GM11168 (cell line): ENCODE results near the gene ATP8B3.

Experiments
- in situ Hi-C: fragments of 300-500 bp; cut with MboI; formaldehyde crosslinking; loops from one replicate; pipeline ENCODE4 v1.12.0; 2022; ENCODE audit warnings: low sequenced_read_pairs; ENCODE audit not compliant: unreplicated experiment

The ATP8B3 gene, protein sequence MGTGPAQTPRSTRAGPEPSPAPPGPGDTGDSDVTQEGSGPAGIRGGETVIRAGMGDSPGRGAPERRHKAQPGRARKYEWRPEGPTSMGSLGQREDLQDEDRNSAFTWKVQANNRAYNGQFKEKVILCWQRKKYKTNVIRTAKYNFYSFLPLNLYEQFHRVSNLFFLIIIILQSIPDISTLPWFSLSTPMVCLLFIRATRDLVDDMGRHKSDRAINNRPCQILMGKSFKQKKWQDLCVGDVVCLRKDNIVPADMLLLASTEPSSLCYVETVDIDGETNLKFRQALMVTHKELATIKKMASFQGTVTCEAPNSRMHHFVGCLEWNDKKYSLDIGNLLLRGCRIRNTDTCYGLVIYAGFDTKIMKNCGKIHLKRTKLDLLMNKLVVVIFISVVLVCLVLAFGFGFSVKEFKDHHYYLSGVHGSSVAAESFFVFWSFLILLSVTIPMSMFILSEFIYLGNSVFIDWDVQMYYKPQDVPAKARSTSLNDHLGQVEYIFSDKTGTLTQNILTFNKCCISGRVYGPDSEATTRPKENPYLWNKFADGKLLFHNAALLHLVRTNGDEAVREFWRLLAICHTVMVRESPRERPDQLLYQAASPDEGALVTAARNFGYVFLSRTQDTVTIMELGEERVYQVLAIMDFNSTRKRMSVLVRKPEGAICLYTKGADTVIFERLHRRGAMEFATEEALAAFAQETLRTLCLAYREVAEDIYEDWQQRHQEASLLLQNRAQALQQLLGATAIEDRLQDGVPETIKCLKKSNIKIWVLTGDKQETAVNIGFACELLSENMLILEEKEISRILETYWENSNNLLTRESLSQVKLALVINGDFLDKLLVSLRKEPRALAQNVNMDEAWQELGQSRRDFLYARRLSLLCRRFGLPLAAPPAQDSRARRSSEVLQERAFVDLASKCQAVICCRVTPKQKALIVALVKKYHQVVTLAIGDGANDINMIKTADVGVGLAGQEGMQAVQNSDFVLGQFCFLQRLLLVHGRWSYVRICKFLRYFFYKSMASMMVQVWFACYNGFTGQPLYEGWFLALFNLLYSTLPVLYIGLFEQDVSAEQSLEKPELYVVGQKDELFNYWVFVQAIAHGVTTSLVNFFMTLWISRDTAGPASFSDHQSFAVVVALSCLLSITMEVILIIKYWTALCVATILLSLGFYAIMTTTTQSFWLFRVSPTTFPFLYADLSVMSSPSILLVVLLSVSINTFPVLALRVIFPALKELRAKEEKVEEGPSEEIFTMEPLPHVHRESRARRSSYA (N-terminal part only)

DNA sequence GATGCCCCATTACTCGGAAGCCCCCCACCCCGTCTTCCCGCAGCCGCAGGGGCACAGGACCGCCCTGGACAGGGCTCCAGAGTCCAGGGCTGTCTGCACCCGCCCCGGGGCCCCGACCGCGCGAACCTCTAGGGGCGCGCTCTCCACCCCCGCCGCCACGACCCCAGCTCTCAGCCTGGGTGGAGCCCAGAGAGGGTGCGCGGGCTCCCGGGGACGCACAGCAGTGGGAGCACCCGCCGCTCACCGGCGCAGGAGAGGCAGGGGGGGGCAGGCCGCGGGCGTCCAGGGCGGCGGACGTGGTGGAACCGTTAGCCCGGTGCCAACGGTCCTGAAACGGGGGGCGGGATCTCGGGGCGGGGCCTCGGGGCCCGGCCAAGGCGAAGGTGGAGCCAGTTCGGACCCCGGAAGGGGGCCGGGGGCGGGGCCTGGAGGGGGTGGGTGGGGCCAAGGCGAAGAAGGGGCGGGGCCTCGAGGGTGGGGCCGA, at the start of gene ATP8B3:
ATP8B3 (minus strand) TSS at position 335 of the 484 bp plus-strand sequence. CDS start 540 bp downstream, outside the sequence.
- in situ Hi-C loops: no loop called here

DNA sequence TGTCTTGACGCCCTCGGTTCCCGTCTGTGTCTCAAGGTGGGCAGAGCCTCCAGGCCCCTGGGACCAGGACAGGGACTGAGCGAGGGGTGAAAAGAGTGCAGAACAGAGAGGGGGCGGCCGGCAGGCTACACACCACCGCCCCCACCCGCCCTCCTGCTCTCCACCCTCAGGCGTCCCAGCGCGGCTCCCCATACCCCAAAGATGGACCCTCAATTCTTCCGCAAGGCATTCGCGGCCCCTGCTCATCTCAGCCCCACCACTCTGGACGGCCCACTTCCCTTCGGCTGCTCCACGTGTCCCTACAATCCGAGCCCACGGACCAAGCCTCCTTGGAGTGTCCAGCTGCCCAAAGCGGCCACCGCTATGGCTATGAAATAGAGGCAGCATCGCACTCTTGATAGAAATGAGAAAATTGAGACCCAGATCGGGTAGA, 49.5 kb upstream of the ATP8B3 start:
- in situ Hi-C loops: no loop called here

DNA sequence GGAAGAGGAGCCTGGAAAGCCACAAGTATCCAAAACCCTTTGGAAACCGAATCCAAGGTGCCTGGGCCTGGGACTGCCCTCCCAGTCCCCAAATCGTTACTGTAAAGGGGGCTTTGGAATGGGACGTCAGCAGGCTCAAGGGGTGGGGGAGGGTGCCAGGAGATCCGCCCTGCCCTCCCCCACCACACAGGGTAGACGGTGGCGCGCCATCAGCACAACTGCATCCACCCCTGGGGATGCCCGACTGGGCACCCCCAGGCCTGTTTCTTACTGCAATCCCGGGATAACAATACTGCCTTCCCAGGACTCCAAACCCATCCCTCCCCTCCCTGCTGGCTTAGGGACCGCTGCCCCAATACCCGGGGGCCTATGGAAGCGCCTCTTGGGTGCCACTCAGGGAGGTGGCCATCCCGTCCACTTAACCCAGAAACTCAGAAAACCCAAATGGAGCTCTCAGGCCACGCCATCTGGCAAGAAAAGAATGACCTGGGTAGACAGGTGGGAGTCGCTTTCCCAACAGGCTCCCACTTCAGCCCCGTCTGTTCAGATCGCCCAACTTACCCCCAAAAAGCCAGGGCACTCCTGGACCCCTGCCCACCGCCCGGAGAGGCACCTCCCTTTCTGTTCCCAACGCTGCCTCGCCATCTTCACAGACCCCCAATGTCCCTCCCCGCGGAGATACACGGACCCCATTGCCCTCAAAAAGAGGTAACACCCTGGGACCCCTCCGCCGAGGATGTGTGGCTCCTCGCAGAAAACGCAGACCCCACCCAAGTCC, 48.9 kb upstream of the ATP8B3 start:
- in situ Hi-C loops: no loop called here

DNA sequence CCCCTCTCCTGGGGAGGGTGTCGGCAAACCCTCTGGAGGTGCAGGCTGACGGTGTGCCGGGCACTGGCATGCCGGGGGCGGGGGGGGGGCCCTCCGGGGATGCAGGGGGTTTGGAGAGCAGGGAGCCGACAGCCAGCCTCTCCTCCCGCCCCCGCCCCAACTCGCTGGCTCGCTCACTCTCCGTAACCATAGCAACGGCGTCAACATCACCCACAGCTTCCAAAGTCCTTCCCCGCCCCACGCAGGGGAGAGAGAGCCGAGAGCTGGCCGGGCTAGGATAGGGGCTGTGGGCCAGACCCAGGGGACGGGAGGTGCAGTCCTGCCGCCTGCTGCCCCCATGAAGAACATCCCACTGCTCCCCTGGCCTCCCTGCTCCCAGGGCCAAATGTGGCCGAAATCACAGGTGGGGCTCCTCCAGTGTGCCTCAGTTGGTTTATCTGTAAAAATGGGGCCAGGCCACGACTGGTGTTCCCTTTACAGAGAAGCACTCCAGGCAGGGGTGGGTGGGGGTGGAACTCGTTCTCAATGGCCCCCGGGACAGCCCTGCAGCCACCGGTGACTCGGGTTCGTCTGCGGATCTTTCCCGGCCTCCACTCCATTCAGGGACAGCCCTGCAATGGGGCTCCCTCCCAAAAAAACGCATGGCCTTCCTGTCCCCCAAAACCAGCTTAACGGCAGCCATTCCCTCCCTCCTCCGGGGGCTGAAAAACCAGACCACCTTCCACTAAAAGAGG, 48.1 kb upstream of the ATP8B3 start:
- in situ Hi-C loops: no loop called here

DNA sequence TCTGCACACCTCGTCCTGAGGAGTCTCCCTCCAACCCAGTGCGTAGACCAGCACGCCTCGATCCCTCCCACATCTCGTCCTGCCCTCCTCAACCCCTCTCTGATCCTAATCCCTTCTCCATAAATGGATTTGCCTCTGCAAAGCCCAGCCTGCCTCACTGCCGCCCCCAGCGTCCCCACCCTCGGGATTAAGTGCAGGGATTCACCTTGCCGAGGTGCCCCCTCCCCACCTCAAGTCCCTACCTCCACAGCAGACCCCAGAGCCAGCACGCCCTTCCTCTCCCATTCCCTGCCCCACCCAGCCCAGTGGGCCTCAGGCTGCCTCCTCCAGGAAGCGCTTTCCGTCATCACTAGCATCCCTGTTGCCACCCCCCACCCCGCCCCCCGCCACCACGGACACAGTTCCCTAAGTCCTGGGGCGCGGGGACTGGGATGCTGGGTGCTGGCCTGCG, 47.3 kb upstream of the ATP8B3 start:
- in situ Hi-C loops: no loop called here

DNA sequence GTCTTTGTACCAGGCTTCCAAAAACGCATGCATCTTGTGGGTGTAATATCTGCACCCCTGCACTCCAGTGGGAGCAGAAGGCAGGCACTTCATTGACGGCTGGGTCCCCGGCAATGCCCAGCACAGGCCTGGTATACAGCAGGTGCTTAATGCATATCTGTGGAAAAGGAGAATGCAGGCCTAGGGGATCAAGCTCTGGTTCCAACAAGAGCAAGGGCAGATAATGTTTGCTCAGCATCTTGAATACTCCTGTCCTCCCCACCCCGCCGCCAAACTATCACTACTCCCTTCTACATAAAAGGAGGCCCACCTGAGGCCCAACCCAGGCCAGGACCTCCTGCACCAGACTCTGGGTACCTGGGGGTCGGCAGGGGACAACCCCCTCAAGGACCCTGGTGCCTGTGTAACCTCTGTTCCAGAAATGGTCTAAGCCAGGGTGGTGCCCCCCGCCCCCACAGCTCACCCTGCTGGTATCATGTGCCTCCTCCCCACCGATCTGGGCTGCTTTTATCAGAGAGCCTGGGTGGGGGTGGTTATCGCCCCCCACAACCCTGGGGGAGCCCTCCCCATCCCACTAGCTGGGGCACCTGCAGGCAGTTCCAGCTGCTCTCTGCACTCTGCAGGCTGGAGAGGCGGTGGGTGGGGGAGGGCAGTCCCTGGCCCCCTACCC, 46.5 kb upstream of the ATP8B3 start:
- in situ Hi-C loops: no loop called here

DNA sequence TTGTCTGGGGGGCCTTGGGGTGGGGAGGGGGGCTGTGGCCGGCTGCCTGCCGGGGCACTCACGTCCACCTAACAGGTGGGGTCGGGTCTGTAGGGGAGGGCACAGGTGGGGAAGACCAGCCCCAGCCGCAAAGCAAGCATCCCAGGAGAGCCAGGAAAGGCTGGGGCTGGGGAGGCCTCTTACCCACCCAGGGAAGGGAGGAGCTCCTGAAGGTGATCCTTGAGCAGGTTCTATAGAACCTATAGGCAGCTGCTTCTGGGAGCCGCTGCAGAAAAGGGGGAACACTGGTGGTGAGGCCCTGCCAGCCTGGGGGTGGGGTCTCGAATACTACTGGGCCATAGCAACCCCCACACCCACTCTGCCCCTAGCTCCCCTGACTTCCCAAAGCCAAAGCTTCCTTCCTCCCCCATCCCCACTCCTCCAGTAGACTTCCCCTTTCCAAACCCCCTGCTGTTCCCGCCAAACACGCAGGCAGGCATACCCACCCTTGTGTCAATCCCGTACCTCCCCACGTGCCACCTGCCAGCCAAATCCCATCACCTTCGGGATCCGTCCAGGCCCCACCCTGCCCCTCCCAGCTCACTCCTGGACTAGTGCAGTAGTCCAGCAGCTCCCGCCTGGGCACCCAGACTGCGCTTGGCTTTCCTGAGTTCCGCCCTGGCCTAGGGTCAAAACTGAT, 45.7 kb upstream of the ATP8B3 start:
- in situ Hi-C loops: no loop called here

DNA sequence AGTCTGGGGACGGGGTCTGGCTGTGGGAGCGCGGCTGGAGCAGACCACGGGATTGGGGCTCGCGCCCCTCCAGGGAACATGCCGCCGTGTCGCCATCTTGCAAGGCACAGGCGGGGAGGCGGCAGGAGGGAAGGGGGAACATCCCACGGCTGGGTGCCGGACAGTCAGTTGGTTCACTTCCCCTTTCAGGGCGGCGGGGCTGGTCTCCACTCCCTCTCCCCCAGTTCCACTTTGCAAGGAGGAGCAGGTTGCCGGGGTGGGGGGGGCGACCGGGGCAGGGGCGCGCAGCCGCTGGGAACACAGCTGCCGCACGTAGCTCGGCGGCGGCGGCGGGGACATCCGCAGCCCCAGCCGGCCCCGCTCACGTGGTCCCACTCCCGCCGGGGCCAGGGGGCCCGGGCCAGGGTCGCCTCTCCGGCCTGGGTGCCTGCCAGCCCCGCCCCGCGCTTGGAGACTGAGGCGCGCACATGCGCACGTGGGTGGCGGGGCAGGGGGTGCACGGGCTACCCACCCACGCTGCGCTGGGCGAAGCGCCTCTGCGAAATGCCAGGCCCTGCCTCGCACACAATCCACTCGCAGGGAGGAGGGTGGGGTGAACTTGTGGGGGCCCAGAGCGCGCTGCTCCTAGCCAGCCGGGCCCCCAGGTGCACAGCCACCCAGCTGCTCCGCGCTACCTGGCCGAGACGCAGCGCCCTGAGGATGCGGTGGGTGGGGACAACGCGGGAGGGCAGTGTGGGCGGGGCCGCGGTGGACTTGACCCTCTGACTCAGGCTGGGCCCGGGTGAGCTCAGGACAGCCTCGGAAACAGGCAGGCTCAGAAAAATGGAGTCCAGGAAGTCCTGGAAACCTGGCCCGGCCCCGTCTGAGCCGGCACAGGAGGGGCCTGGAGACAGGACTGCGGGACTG, 44.9 kb upstream of the ATP8B3 start:
- in situ Hi-C loops: no loop called here

DNA sequence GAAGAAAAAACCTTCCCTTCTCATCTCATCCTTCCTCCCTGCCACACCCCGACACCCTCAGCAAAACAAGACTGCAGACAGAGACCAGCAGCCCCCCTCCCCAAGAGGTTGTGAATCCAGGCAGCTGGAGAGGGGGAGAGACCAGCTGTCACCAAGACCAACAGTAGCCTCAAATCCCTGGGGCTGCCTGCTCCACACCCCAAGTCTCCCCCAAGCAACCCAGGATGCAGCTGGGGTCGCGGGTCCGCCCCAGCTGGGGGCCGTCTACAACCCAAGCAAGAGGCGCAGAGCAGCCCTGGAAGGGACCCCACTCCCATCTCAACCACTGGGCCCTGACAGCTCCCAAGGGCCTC, 44.2 kb upstream of the ATP8B3 start:
- in situ Hi-C loops: no loop called here

DNA sequence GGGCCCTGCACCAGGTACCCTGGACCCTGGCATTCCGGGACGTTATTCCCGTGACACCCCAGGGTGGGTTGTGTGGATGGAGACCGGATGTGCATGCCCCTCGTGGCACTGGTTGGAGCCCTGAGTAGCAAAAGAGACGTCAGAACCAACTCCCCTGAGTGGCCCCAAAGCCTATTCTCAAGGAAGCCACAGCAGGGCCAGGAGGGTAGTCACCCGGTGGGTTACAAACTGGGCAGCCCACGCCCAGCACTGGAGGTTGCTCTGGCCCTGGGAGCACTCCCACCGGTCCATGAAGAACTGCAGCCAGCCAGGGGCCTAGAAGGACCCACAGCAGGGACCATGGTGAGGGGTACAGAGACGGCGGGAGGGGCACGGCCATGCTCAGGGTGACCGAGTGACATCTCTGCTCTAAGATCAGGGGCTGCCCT, 43.8 kb upstream of the ATP8B3 start:
- in situ Hi-C loops: no loop called here

DNA sequence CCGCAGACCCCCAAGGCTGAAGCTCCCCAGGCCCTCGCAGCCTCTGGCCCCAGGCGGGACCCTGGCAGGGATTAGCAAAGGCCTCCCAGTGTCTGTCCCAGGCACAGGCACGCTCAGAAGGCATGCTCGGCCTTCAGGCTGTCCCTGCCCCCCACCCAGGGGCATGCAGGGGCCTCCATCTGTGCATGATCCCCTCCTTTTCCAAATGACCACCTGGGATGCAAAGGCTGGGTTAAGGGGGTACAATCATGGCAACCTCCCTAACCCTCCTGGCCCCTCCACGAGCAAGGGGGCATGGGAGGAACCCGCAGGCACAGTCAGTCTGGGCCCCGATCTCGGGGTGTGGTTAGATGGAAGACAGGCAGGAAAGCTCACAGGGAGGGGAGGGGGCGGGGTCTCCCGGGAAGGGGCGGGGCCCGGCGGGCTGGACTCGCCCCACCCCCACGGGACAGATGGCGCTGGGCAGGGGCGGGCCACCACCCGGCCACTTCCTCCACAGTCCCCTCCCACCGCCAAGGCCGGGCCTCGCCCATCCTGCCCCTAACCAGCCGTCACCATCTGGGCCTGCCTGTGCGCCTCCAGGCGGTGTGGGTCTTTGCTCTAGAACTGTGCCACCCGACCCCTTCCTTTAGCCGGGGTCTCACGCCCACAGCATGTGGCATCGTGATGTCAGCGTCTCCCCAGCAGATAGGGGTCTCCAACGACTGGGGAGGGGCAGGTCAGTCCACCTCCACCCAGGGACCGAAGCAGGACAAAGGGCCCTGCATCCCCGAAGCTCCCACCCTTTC, 43.2 kb upstream of the ATP8B3 start:
- in situ Hi-C loops: no loop called here

DNA sequence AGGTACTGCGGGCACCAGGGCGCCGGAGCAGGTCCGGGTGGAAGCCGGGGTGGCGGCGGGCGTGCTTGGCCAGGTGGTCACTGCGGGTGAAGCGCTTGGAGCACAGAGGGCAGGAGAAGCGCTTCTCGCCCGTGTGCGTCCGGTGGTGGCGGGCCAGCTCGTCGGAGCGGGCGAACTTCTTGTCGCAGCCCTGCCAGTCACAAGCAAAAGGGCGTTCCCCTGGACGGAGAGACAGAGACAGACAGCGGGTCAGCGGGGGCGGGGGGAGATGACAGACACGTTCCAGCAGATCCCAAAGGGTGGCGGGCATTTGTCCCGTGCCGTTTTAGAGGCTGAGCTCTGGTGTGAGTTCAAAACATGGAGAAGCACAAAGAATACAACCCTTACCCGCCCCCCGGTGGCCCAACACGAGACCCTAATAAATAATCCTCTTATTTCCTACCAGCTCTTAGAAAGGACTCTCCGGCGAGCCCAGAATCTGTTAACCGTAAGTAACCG, 42.5 kb upstream of the ATP8B3 start:
- in situ Hi-C loops: no loop called here

DNA sequence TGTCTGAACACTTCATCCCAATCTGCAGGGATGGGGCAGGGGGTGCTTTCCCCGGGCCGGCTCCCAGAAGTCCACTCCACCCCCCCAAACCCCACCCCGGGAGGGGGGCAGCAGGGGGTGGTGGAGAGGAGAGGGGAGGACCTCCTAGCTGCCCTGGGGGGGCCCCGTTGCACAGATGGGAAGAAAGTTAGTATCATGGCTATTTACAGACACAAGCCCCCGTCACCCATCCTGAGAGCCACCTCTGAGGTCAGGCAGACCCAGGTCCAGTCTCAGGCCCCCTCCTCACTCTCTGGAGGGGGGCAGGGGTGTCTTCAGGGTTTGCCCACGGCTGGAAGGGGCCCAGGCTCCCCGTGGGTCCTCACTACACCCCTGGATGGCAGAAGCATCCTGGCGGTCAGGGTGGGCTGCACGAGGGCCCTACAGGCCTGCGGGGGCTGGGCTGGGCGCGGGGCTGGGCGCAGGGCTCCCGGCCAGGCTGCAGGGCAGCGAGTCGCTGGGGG, 42.0 kb upstream of the ATP8B3 start:
- in situ Hi-C loops: no loop called here

DNA sequence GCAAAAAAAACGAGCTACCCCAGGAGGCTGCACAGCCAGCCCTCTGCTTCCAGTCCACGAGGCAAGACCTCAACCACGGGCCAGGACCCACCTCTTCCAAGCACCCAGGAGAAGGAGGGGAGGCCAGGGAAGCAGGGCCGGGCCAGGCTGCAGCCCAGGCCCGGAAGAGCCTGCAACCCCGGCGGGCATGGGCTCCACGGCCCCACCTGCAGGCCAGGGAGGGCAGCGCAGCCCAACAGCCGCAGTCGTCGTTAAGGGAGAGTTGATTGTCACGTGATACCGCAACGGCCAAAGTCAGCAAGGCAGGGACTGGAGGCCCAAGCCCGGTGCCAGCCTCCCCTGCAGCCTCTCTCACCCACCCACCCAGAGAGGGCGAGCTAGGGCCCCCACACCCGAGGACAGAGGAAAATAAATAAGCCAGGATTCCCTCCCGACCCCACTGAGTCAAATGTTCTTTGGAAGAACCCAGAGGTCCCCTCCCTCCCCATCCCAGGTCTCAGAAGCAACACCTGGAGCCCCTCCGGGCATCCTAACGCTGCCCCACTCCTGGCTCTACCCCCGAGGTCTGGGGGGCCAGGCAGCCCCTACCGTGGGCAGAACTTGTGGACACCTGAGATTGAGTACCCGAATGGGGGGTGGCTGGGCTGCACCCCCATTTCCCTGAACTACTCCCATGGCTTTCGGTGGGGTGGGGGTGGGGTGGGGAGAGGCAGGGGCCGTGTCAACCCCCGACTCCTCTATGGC, 41.4 kb upstream of the ATP8B3 start:
- in situ Hi-C loops: no loop called here

DNA sequence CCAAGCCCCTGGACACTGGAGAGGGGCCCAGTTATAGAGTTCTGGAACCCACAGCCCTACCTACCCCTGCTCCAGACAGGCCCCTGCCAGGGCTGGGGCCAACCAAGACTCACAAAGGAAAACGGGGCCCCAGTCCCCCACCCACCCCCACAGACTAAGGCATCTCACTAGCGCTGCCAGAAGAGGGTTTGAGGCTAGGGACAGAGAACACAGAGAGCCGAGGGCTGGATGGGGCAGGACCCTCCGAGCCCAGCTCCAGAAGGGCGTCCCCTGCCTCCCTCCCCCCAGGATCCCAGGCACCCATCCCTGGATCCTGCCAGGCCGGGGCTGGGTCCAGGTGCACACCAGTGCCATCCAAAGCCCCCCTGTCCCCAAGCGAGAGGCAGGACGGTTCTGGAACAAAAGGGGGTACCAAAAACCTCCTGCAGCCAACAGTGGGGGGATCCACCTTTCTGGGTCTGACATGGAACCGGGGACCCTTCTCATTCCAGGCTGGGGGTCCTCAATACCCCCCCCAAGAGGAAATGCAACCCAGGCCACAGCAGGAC, 40.6 kb upstream of the ATP8B3 start:
- in situ Hi-C loops: no loop called here
